Hindlimb muscle (tissue), 1 donor: ENCODE measurements around the gene HPCAL1. TPM values are rescaled to one million over a fixed set of nuclear protein-coding genes. Genes with fewer than 3 reads are reported as not detected.
"Not testable (repeated sequence)": the region's sequence is repeated elsewhere in the genome, so short reads cannot be mapped to it uniquely, and the experiment has no call there.

Experiments used
- DNase-seq: peaks from one replicate; pipeline ENCODE4 v3.0.0-alpha.2; 2013
- polyA plus RNA-seq: library from polyadenylated mRNA; unstranded; fragments of 120-200 nt; gene quantifications from one replicate; pipeline ENCODE4 v1.2.1, GENCODE V29; 2013; ENCODE audit not compliant: insufficient read length

HPCAL1 gene
- polyA plus RNA-seq, 1 donor: 48.0 TPM

- no peak for DNase-seq
Measured at GRCh38 chr2:10285191-10285555, 17.5 kb upstream of the HPCAL1 start.

- DNase-seq: peak; percentile 50
Measured at GRCh38 chr2:10285556-10286198, 17.0 kb upstream of the HPCAL1 start.

GRCh38 chr2:10286216-10287037, 16.3 kb upstream of the HPCAL1 start:
- DNase-seq: no peak

GRCh38 chr2:10287761-10288160, 14.9 kb upstream of the HPCAL1 start:
- no peak for DNase-seq

GRCh38 chr2:10288606-10289005, 14.1 kb upstream of the HPCAL1 start:
- DNase-seq: no peak

GRCh38 chr2:10289352-10289751, 13.4 kb upstream of the HPCAL1 start:
- no peak for DNase-seq

GRCh38 chr2:10289891-10290290, 12.8 kb upstream of the HPCAL1 start:
- DNase-seq: no peak

GRCh38 chr2:10291376-10291775, 11.3 kb upstream of the HPCAL1 start:
- DNase-seq: not testable (repeated sequence)

- DNase-seq: no peak
Measured at GRCh38 chr2:10292033-10292432, 10.7 kb upstream of the HPCAL1 start.

- no peak for DNase-seq
Measured at GRCh38 chr2:10293603-10294002, 9.1 kb upstream of the HPCAL1 start.

GRCh38 chr2:10294077-10294476, 8.6 kb upstream of the HPCAL1 start:
- no peak for DNase-seq

- not testable (repeated sequence) for DNase-seq
Measured at GRCh38 chr2:10295649-10296048, 7.1 kb upstream of the HPCAL1 start.

GRCh38 chr2:10296142-10296541, 6.6 kb upstream of the HPCAL1 start:
- no peak for DNase-seq

- DNase-seq: no peak
Measured at GRCh38 chr2:10297191-10297830, 5.4 kb upstream of the HPCAL1 start.

- no peak for DNase-seq
Measured at GRCh38 chr2:10297959-10298531, 4.7 kb upstream of the HPCAL1 start.

GRCh38 chr2:10298777-10299176, 3.9 kb upstream of the HPCAL1 start:
- DNase-seq: not testable (repeated sequence)

- DNase-seq: no peak
Measured at GRCh38 chr2:10300328-10300920, 2.3 kb upstream of the HPCAL1 start.

- no peak for DNase-seq
Measured at GRCh38 chr2:10300997-10301940, 1.4 kb upstream of the HPCAL1 start.

- no peak for DNase-seq
Measured at GRCh38 chr2:10301941-10302478, 694 bp upstream of the HPCAL1 start.

- DNase-seq: no peak
Measured at GRCh38 chr2:10303181-10303693, 533 bp downstream of the HPCAL1 start.
